IMR-90 (cell line): ENCODE data around the gene CFD. TPM values are rescaled to one million over a fixed set of nuclear protein-coding genes. Genes with fewer than 3 reads are reported as not detected.

Experiments used
- ATAC-seq: fragments of 200-7000 bp; cut with Tn5 transposase; 2 replicates; pipeline ENCODE4 v1.9.1; 2020; ENCODE audit warnings: low read depth, mild to moderate bottlenecking, moderate library complexity
- BruUV-seq: library from RNA; stranded (reverse); fragments of 400-500 nt; replicated peaks from 2 replicates; lab custom pipeline; 2021; lab: Mats Ljungman, UMichigan
- CTCF ChIA-PET: fragments of 300-600 bp; formaldehyde crosslinking; extraction: SDS; loops from one replicate; lab custom pipeline; 2021; ENCODE audit warnings: antibody characterized with exemption; lab: Yijun Ruan, JAX
- POLR2A ChIA-PET: fragments of 300-600 bp; sonication (Branson Sonifier 250); formaldehyde crosslinking; loops from one replicate; lab custom pipeline; 2022; ENCODE audit warnings: antibody characterized with exemption; ENCODE audit not compliant: unreplicated experiment; lab: Charles Lee
- DNase-seq: peaks from one replicate; pipeline ENCODE4 v3.0.0; 2013
- H2AFZ ChIP-seq: replicated peaks from 2 replicates; pipeline ENCODE3; 2013; ENCODE audit warnings: low read length, mild to moderate bottlenecking; ENCODE audit not compliant: poor library complexity
- H2AK5ac ChIP-seq: 2 replicates; pipeline ENCODE4 v1.6.1; 2013; ENCODE audit warnings: low read depth, low read length, inconsistent platforms
- H2AK9ac ChIP-seq: replicated peaks from 2 replicates; pipeline ENCODE3; 2013; ENCODE audit warnings: mild to moderate bottlenecking, low read depth, low read length, moderate library complexity; ENCODE audit not compliant: poor library complexity
- H2BK120ac ChIP-seq: 2 replicates; pipeline ENCODE4 v1.6.1; 2013; ENCODE audit warnings: low read depth, low read length, inconsistent platforms
- H2BK15ac ChIP-seq: 3 replicates; pipeline ENCODE4 v1.6.1; 2013; ENCODE audit warnings: low read depth, low read length, inconsistent platforms
- H2BK20ac ChIP-seq: 2 replicates; pipeline ENCODE4 v1.6.1; 2013; ENCODE audit warnings: low read depth, mild to moderate bottlenecking, inconsistent platforms, low read length, moderate library complexity
- H2BK5ac ChIP-seq: 2 replicates; pipeline ENCODE4 v1.6.1; 2013; ENCODE audit warnings: mild to moderate bottlenecking, low read depth, low read length, inconsistent platforms; ENCODE audit not compliant: poor library complexity, severe bottlenecking
- H3K14ac ChIP-seq: replicated peaks from 2 replicates; pipeline ENCODE4 v1.6.1; 2013; ENCODE audit warnings: low read depth, low read length, inconsistent platforms
- H3K18ac ChIP-seq: 2 replicates; pipeline ENCODE4 v1.6.1; 2013; ENCODE audit warnings: low read depth, low read length, control low read depth
- H3K23ac ChIP-seq: 2 replicates; pipeline ENCODE4 v1.6.1; 2013; ENCODE audit warnings: low read depth, low read length, inconsistent platforms
- H3K27ac ChIP-seq: 2 replicates; pipeline ENCODE4 v1.5.1; 2013; ENCODE audit warnings: mild to moderate bottlenecking, control low read depth, low read length; ENCODE audit not compliant: insufficient read depth
- H3K27me3 ChIP-seq: 2 replicates; pipeline ENCODE4 v1.6.1; 2013; ENCODE audit warnings: low read length; ENCODE audit not compliant: control insufficient read depth, insufficient read depth
- H3K36me3 ChIP-seq: 2 replicates; pipeline ENCODE4 v1.6.1; 2013; ENCODE audit warnings: low read length, mixed read lengths; ENCODE audit not compliant: control insufficient read depth, insufficient read depth
- H3K4ac ChIP-seq: 2 replicates; pipeline ENCODE4 v1.6.1; 2013; ENCODE audit warnings: low read depth, low read length, inconsistent platforms
- H3K4me1 ChIP-seq: 2 replicates; pipeline ENCODE4 v1.6.1; 2013; ENCODE audit warnings: low read length, mixed read lengths; ENCODE audit not compliant: control insufficient read depth, insufficient read depth
- H3K4me2 ChIP-seq: 2 replicates; pipeline ENCODE4 v1.6.1; 2013; ENCODE audit warnings: low read depth, mild to moderate bottlenecking, control low read depth, low read length, moderate library complexity
- H3K4me3 ChIP-seq: 2 replicates; pipeline ENCODE4 v1.5.1; 2013; ENCODE audit warnings: low read depth, mild to moderate bottlenecking, control low read depth, low read length, moderate library complexity; ENCODE audit not compliant: insufficient read depth
- H3K56ac ChIP-seq: 2 replicates; pipeline ENCODE4 v1.6.1; 2013; ENCODE audit warnings: low read length, inconsistent platforms; ENCODE audit not compliant: insufficient read depth; ENCODE audit errors: extremely low read depth
- H3K79me1 ChIP-seq, 2 experiments: 2 replicates each; pipeline ENCODE4 v1.6.1; 2013; ENCODE audit warnings: low read length in 2 of 2, inconsistent platforms in 1 of 2, low read depth in 1 of 2
- H3K9ac ChIP-seq: 2 replicates; pipeline ENCODE4 v1.6.1; 2013; ENCODE audit warnings: low read depth, low read length, control low read depth
- H3K9me1 ChIP-seq: 2 replicates; pipeline ENCODE4 v1.6.1; 2013; ENCODE audit warnings: low read length, inconsistent platforms; ENCODE audit not compliant: insufficient read depth
- H3K9me3 ChIP-seq: 2 replicates; pipeline ENCODE4 v1.6.1; 2013; ENCODE audit warnings: low read length; ENCODE audit not compliant: control insufficient read depth, insufficient read depth
- H4K20me1 ChIP-seq: 2 replicates; pipeline ENCODE4 v1.6.1; 2013; ENCODE audit warnings: low read length, inconsistent platforms; ENCODE audit not compliant: insufficient read depth
- H4K5ac ChIP-seq: 2 replicates; pipeline ENCODE4 v1.6.1; 2013; ENCODE audit warnings: mild to moderate bottlenecking, low read depth, low read length, control low read depth
- H4K8ac ChIP-seq, 2 experiments: 2 replicates each; pipeline ENCODE4 v1.6.1; 2013; ENCODE audit warnings: low read depth in 2 of 2, low read length in 2 of 2, control low read depth in 1 of 2, inconsistent platforms in 1 of 2
- H4K91ac ChIP-seq: 2 replicates; pipeline ENCODE4 v1.6.1; 2013; ENCODE audit warnings: low read depth, low read length, inconsistent platforms; ENCODE audit not compliant: insufficient read depth
- BHLHE40 ChIP-seq: fragments of 150-350 bp; IDR thresholded peaks from 2 replicates; pipeline ENCODE4 v1.6.1; 2016; ENCODE audit warnings: mild to moderate bottlenecking, low read depth, low read length
- MAFK ChIP-seq: IDR thresholded peaks from 2 replicates; pipeline ENCODE4 v1.6.1; 2012; ENCODE audit warnings: low read depth, low read length, improper control_type of control experiment
- MXI1 ChIP-seq: IDR thresholded peaks from 2 replicates; pipeline ENCODE4 v1.6.1; 2012; ENCODE audit warnings: low read depth, mild to moderate bottlenecking, low read length, moderate library complexity, borderline replicate concordance
- NFE2L2 ChIP-seq: fragments of 150-350 bp; IDR thresholded peaks from 2 replicates; pipeline ENCODE4 v1.6.1; 2016; ENCODE audit warnings: low read depth, mild to moderate bottlenecking, low read length
- RCOR1 ChIP-seq: IDR thresholded peaks from 2 replicates; pipeline ENCODE4 v1.6.1; 2012; ENCODE audit warnings: mild to moderate bottlenecking, low read length, improper control_type of control experiment; ENCODE audit not compliant: insufficient replicate concordance
- RFX5 ChIP-seq: IDR thresholded peaks from 2 replicates; pipeline ENCODE4 v1.8.0; 2012; ENCODE audit warnings: low read depth, mild to moderate bottlenecking, low read length, moderate library complexity
- WGBS, 2 experiments: methylation state at CpG; one replicate each; pipeline versions ENCODE4 v1.1.5 to v1.1.7; 2013; ENCODE audit warnings: missing lambda C conversion rate in 2 of 2; ENCODE audit not compliant: insufficient read length in 1 of 2; ENCODE audit errors: extremely low coverage in 2 of 2; 5-methylcytosine and 5-hydroxymethylcytosine counted together
- dilution Hi-C: fragments of 300-500 bp; cut with HindIII; formaldehyde crosslinking; loops from one replicate; pipeline ENCODE4 v1.14.3; 2018; ENCODE audit warnings: low sequenced_read_pairs; ENCODE audit not compliant: unreplicated experiment
- in situ Hi-C: fragments of 300-500 bp; cut with MboI; formaldehyde crosslinking; loops from 3 replicates; pipeline ENCODE4 v1.14.3; 2019; ENCODE audit warnings: low sequenced_read_pairs, inconsistent platforms, mixed read lengths
- intact Hi-C: fragments of 100-400 bp; cut with micrococcal nuclease; formaldehyde crosslinking; loops from 2 replicates; pipeline ENCODE4 v1.10.0; 2022
- polyA plus RNA-seq, 3 experiments: library from polyadenylated mRNA; depleted of rRNA; stranded (reverse); fragments of >200 nt; gene quantifications; 2 replicates each; pipeline ENCODE4 v1.2.3, GENCODE V29; 2012; ENCODE audit warnings: low replicate concordance in 1 of 3
- total RNA-seq: library from RNA; depleted of rRNA; stranded (reverse); fragments of >200 nt; gene quantifications from 2 replicates; pipeline ENCODE4 v1.2.3, GENCODE V29; 2012
- TF ChIP-seq, protein P1 (sequence below): conservative IDR thresholded peaks from 2 replicates; pipeline ENCODE4 v1.5.1; 2012; ENCODE audit warnings: mild to moderate bottlenecking, low read depth, low read length, improper control_type of control experiment
- TF ChIP-seq, protein P2 (sequence below): fragments of 150-350 bp; IDR thresholded peaks from 2 replicates; pipeline ENCODE4 v1.6.1; 2016; ENCODE audit warnings: low read depth, mild to moderate bottlenecking, low read length, moderate library complexity, borderline replicate concordance
- TF ChIP-seq, protein P3 (sequence below): fragments of 150-350 bp; IDR thresholded peaks from 2 replicates; pipeline ENCODE4 v1.6.1; 2017; ENCODE audit warnings: mild to moderate bottlenecking, antibody characterized with exemption, low read length, low read depth

CFD gene
- total and polyA plus RNA-seq, 2 of the 4 experiments (the other 2 are of a cell fraction), result 1.4 to 2.8 TPM

DNA sequence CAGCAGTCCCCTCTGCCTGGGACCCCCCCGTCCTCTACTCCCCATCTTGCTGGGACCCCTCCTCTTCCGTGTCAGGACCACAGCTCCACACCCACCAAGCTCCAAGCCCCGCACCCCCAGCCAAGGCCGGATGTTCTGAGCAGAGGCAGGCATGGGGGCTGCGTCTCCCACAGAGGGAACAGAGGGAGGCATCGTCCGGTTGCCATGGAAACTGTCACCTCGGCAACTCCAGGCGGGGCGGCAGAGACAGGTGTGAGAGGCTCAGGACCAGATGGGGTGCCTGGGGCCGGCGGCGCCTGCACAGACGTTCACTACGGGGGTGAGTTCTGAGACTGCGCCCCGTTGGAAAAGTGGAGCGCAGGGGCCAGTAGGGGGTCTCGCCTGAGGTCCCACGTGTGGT is 39.2 kb downstream of the CFD start:
- no peak overlapping the region for H3K27ac ChIP-seq
- H2BK15ac ChIP-seq, result no peak overlapping the region
- dilution Hi-C loops, result no loop called here
- POLR2A ChIA-PET, result no interaction called here
- 62% methylated on average over 4 of the region's 20 CpGs; no CpG with 5 or more reads in 1 of the 2 experiments for WGBS, 2 experiments
- H3K4ac ChIP-seq, result no peak overlapping the region
- in situ Hi-C loops, result no loop called here
- DNase-seq (no peak), ATAC-seq (no peak)
- peaks cover 25% of the 10 kb centered on the region; the same call in 1 of the 2 replicates for H3K36me3 ChIP-seq
- BruUV-seq, result no TSS peak
- TF ChIP-seq, protein P1, sequence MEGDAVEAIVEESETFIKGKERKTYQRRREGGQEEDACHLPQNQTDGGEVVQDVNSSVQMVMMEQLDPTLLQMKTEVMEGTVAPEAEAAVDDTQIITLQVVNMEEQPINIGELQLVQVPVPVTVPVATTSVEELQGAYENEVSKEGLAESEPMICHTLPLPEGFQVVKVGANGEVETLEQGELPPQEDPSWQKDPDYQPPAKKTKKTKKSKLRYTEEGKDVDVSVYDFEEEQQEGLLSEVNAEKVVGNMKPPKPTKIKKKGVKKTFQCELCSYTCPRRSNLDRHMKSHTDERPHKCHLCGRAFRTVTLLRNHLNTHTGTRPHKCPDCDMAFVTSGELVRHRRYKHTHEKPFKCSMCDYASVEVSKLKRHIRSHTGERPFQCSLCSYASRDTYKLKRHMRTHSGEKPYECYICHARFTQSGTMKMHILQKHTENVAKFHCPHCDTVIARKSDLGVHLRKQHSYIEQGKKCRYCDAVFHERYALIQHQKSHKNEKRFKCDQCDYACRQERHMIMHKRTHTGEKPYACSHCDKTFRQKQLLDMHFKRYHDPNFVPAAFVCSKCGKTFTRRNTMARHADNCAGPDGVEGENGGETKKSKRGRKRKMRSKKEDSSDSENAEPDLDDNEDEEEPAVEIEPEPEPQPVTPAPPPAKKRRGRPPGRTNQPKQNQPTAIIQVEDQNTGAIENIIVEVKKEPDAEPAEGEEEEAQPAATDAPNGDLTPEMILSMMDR, result no peak
- TF ChIP-seq RCOR1 (no peak), MAFK (no peak), RFX5 (no peak), BHLHE40 (no peak), NFE2L2 (no peak), MXI1 (no peak)
- TF ChIP-seq, protein P2, sequence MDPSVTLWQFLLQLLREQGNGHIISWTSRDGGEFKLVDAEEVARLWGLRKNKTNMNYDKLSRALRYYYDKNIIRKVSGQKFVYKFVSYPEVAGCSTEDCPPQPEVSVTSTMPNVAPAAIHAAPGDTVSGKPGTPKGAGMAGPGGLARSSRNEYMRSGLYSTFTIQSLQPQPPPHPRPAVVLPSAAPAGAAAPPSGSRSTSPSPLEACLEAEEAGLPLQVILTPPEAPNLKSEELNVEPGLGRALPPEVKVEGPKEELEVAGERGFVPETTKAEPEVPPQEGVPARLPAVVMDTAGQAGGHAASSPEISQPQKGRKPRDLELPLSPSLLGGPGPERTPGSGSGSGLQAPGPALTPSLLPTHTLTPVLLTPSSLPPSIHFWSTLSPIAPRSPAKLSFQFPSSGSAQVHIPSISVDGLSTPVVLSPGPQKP, result no peak
- TF ChIP-seq, protein P3, sequence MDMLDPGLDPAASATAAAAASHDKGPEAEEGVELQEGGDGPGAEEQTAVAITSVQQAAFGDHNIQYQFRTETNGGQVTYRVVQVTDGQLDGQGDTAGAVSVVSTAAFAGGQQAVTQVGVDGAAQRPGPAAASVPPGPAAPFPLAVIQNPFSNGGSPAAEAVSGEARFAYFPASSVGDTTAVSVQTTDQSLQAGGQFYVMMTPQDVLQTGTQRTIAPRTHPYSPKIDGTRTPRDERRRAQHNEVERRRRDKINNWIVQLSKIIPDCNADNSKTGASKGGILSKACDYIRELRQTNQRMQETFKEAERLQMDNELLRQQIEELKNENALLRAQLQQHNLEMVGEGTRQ, result no peak
- H3K4me2 ChIP-seq, result no peak overlapping the region
- H3K4me1 ChIP-seq, result peaks cover 2% of the 10 kb centered on the region; the same call in 1 of the 2 replicates
- no peak overlapping the region for H3K23ac ChIP-seq
- H3K4me3 ChIP-seq, result no peak overlapping the region
- no peak overlapping the region for H3K9ac ChIP-seq
- H3K27me3 ChIP-seq, result no peaks in the 10 kb centered on the region
- H2AK5ac ChIP-seq, result no peak overlapping the region
- CTCF ChIA-PET, result interaction anchor here (0.5 kb wide), 1 partner anchor 128 kb away, joined by 4 read pairs; no protein-coding TSS in a partner anchor
- no peak overlapping the region for H2BK5ac ChIP-seq
- H4K91ac ChIP-seq, result no peak overlapping the region
- no peak overlapping the region for H2BK20ac ChIP-seq
- H2AFZ ChIP-seq, result no peak overlapping the region
- H4K20me1 ChIP-seq, result peaks cover 36% of the 10 kb centered on the region
- H3K9me3 ChIP-seq, result no peaks in the 10 kb centered on the region
- no peak overlapping the region for H2AK9ac ChIP-seq
- peaks cover 6% of the 10 kb centered on the region for H3K9me1 ChIP-seq
- H3K18ac ChIP-seq, result no peak overlapping the region
- H2BK120ac ChIP-seq, result no peak overlapping the region
- intact Hi-C loops, result no loop called here
- H4K8ac ChIP-seq, result no peak overlapping the region
- peaks cover 0 to 28% of the 10 kb centered on the region in 2 experiments; a peak in 3 of 4 replicates for H3K79me1 ChIP-seq
- H4K5ac ChIP-seq, result no peak overlapping the region
- H3K14ac ChIP-seq, result no peak overlapping the region
- no peak overlapping the region for H3K56ac ChIP-seq
